DND-41 (cell line): ENCODE results near the gene PCED1A.

ENCODE experiments used
- ATAC-seq: fragments of 200-7000 bp; cut with Tn5 transposase; 3 replicates; pipeline ENCODE4 v1.9.1; 2021; ENCODE audit warnings: low read depth; ENCODE audit not compliant: insufficient read depth
- DNase-seq: peaks from one replicate; pipeline ENCODE4 v3.0.0-alpha.2; 2020
- H2AFZ ChIP-seq: 2 replicates; pipeline ENCODE4 v1.6.0; 2012; ENCODE audit warnings: low read depth, low read length
- H3K27ac ChIP-seq: 2 replicates; pipeline ENCODE4 v1.5.1; 2012; ENCODE audit warnings: low read length, inconsistent platforms
- H3K27me3 ChIP-seq: fragments of 200-600 bp; sonication (generic); 2 replicates; pipeline ENCODE4 v1.6.0; 2012; ENCODE audit warnings: low read length, mild to moderate bottlenecking, inconsistent platforms; ENCODE audit not compliant: insufficient read depth, poor library complexity
- H3K36me3 ChIP-seq: 2 replicates; pipeline ENCODE4 v1.5.1; 2012; ENCODE audit warnings: low read length, inconsistent platforms; ENCODE audit not compliant: insufficient read depth
- H3K4me1 ChIP-seq: 2 replicates; pipeline ENCODE4 v1.5.1; 2012; ENCODE audit warnings: mild to moderate bottlenecking, low read length; ENCODE audit not compliant: insufficient read depth
- H3K4me2 ChIP-seq: 2 replicates; pipeline ENCODE4 v1.6.0; 2012; ENCODE audit warnings: mild to moderate bottlenecking, moderate library complexity, low read length, inconsistent platforms; ENCODE audit not compliant: insufficient read depth
- H3K4me3 ChIP-seq, 2 experiments: fragments of 200-600 bp in 1 of 2; shearing (Covaris generic) in 1 of 2; 2 replicates each; pipeline ENCODE4 v1.5.1; 2012 to 2016; ENCODE audit warnings: inconsistent platforms in 2 of 2, low read length in 2 of 2, mild to moderate bottlenecking in 2 of 2, low read depth in 1 of 2, moderate library complexity in 1 of 2
- H3K79me2 ChIP-seq: 2 replicates; pipeline ENCODE4 v1.6.0; 2012; ENCODE audit warnings: low read length, inconsistent platforms; ENCODE audit not compliant: insufficient read depth
- H3K9ac ChIP-seq: 2 replicates; pipeline ENCODE4 v1.6.0; 2012; ENCODE audit warnings: low read depth, mild to moderate bottlenecking, inconsistent platforms, low read length, moderate library complexity
- H3K9me3 ChIP-seq: 2 replicates; pipeline ENCODE4 v1.5.1; 2012; ENCODE audit warnings: low read length, moderate library complexity, mild to moderate bottlenecking, inconsistent platforms; ENCODE audit not compliant: insufficient read depth, severe bottlenecking
- H4K20me1 ChIP-seq: 2 replicates; pipeline ENCODE4 v1.6.0; 2012; ENCODE audit warnings: low read length; ENCODE audit not compliant: insufficient read depth
- EZH2 ChIP-seq: IDR thresholded peaks from 3 replicates; pipeline ENCODE4 v1.6.1; 2012; ENCODE audit warnings: borderline replicate concordance, low read depth, mild to moderate bottlenecking, moderate library complexity, low read length, inconsistent platforms; ENCODE audit not compliant: severe bottlenecking
- TF ChIP-seq, protein P1 (sequence below): IDR thresholded peaks from 2 replicates; pipeline ENCODE4 v1.5.1; 2012; ENCODE audit warnings: borderline replicate concordance, low read length, moderate library complexity, mild to moderate bottlenecking; ENCODE audit not compliant: poor library complexity, severe bottlenecking; ENCODE audit errors: extremely low read depth

The PCED1A gene

GRCh38 chr20:2872459-2873009 lies 32.1 kb upstream of the PCED1A start:
- H2AFZ ChIP-seq = peak overlapping the region; percentile 91
- peaks cover 20% of the 10 kb centered on the region for H3K36me3 ChIP-seq
- peak overlapping the region; percentile 26 to 95; a peak in 3 of 4 replicates for H3K4me3 ChIP-seq
- peaks cover 42% of the 10 kb centered on the region for H3K4me1 ChIP-seq
- no peaks in the 10 kb centered on the region for H3K9me3 ChIP-seq
- peaks cover 30% of the 10 kb centered on the region for H3K27me3 ChIP-seq
- H4K20me1 ChIP-seq = peaks cover 18% of the 10 kb centered on the region
- DNase-seq (peak; percentile 72), ATAC-seq (peak; percentile 40)
- peaks cover 39% of the 10 kb centered on the region for H3K79me2 ChIP-seq
- peak overlapping the region; percentile 77 for H3K4me2 ChIP-seq
- H3K9ac ChIP-seq = peak overlapping the region; percentile 86
- TF ChIP-seq EZH2 = peak; percentile 98
- TF ChIP-seq, protein P1, sequence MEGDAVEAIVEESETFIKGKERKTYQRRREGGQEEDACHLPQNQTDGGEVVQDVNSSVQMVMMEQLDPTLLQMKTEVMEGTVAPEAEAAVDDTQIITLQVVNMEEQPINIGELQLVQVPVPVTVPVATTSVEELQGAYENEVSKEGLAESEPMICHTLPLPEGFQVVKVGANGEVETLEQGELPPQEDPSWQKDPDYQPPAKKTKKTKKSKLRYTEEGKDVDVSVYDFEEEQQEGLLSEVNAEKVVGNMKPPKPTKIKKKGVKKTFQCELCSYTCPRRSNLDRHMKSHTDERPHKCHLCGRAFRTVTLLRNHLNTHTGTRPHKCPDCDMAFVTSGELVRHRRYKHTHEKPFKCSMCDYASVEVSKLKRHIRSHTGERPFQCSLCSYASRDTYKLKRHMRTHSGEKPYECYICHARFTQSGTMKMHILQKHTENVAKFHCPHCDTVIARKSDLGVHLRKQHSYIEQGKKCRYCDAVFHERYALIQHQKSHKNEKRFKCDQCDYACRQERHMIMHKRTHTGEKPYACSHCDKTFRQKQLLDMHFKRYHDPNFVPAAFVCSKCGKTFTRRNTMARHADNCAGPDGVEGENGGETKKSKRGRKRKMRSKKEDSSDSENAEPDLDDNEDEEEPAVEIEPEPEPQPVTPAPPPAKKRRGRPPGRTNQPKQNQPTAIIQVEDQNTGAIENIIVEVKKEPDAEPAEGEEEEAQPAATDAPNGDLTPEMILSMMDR = peak; percentile 65
- peak overlapping the region; percentile 52 for H3K27ac ChIP-seq

DNA sequence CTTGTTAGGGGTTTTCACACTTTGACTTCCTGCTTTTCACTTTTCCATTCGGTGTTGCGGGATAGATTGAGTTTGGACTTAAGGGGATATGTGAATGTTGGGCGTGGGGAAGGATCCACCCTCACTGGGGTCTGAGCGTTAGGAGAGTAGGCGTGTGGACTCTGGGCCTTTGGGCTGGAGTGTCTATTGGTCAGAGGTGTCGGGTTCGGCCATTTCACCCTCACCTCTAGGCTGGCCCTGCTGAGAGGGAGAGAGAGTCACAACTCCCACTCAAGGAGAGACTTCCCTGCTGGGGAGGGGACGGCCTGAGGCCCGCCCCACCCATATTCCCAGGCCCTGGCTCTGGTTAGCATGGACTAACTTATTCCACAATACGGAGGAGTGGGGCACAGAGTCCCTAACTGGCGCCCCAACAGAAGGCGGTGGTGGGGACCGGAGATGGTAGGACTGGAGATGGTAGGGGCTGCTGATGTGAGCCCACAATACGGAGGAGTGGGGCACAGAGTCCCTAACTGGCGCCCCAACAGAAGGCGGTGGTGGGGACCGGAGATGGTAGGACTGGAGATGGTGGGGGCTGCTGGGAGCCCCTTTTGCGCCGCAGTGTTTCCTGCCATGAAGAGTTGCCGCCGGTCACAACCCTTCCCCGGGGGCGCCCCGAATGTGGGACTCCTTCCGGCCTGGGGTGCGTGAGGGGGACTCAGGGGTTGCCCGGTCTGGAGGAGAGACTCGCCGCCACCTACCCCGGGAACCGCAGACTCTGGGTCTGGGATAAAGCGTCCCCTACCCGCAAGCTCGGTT lies 31.4 kb upstream of the PCED1A start:
- H3K4me3 ChIP-seq = peak overlapping the region; percentile 26 to 95; a peak in 3 of 4 replicates
- no peaks in the 10 kb centered on the region for H3K9me3 ChIP-seq

GRCh38 chr20:2871111-2871465 lies 30.6 kb upstream of the PCED1A start:
- Histone ChIP-seq H3K4me2 (no peak overlapping the region), H3K9ac (no peak overlapping the region), H3K36me3 (peaks cover 22% of the 10 kb centered on the region), H3K4me3 (no peak overlapping the region), H4K20me1 (peaks cover 10% of the 10 kb centered on the region), H3K27ac (no peak overlapping the region), H2AFZ (no peak overlapping the region), H3K27me3 (peaks cover 30% of the 10 kb centered on the region), H3K4me1 (peaks cover 35% of the 10 kb centered on the region), H3K79me2 (peaks cover 24% of the 10 kb centered on the region), H3K9me3 (no peaks in the 10 kb centered on the region)
- ATAC-seq (no peak), DNase-seq (no peak)
- TF ChIP-seq, protein P1 = no peak
- TF ChIP-seq EZH2 = no peak

More for the DNA sequence above, 31.4 kb upstream of the PCED1A start:
- Histone ChIP-seq H3K4me1 (peaks cover 42% of the 10 kb centered on the region), H3K36me3 (peaks cover 15% of the 10 kb centered on the region), H3K4me2 (peak overlapping the region; percentile 77), H3K79me2 (peaks cover 32% of the 10 kb centered on the region), H2AFZ (peak overlapping the region; percentile 91), H3K27me3 (peaks cover 30% of the 10 kb centered on the region), H4K20me1 (peaks cover 18% of the 10 kb centered on the region), H3K27ac (no peak overlapping the region), H3K9ac (peak overlapping the region; percentile 86)
- TF ChIP-seq, protein P1 = no peak
- TF ChIP-seq EZH2 = no peak
- no peak for DNase-seq
- ATAC-seq = peak; percentile 0; the same call in 2 of the 3 replicates
